Lower leg skin (tissue), 4 donors: ENCODE measurements around the gene SLC25A38. TPM values are rescaled to one million over a fixed set of nuclear protein-coding genes. Genes with fewer than 3 reads are reported as not detected.

Source experiments
- DNase-seq, 2 donors: peaks; one replicate each; pipeline ENCODE4 v3.0.0-alpha.2; 2019; ENCODE audit warnings: low spot score in 2 of 2
- H3K4me3 ChIP-seq: fragments of 200-600 bp; sonication (generic); 2 replicates; pipeline ENCODE4 v1.5.1; 2017; ENCODE audit warnings: mild to moderate bottlenecking, low read depth; ENCODE audit not compliant: poor library complexity, severe bottlenecking
- POLR2A ChIP-seq, 2 donors: fragments of 450-650 bp; IDR thresholded peaks; one replicate each; pipeline ENCODE4 v1.6.1; 2016 to 2017; ENCODE audit warnings: antibody characterized with exemption in 2 of 2, mild to moderate bottlenecking in 1 of 2, moderate library complexity in 1 of 2
- WGBS, 2 donors: methylation state at CpG; one replicate each; pipeline ENCODE4 v1.1.5; 2018; 5-methylcytosine and 5-hydroxymethylcytosine counted together
- intact Hi-C: fragments of 100-400 bp; cut with DNase I; formaldehyde crosslinking; loops from one replicate; pipeline ENCODE4 v1.15.0; 2023; ENCODE audit warnings: low total_unique reads
- total RNA-seq, 4 donors: library from RNA; depleted of rRNA; stranded (reverse); fragments of >200 nt; gene quantifications; one replicate each; pipeline ENCODE4 v1.1.0, GENCODE V29; 2016
- TF ChIP-seq, protein P1 (sequence below), 3 donors: fragments of 450-650 bp; IDR thresholded peaks; one replicate each; pipeline ENCODE4 v1.5.1; 2016; ENCODE audit warnings: antibody characterized with exemption in 3 of 3, mild to moderate bottlenecking in 3 of 3, moderate library complexity in 2 of 3

SLC25A38 gene
- total RNA-seq, 4 donors from 2014 or later: 12.7 to 21.3 (median 14.1) TPM

DNA sequence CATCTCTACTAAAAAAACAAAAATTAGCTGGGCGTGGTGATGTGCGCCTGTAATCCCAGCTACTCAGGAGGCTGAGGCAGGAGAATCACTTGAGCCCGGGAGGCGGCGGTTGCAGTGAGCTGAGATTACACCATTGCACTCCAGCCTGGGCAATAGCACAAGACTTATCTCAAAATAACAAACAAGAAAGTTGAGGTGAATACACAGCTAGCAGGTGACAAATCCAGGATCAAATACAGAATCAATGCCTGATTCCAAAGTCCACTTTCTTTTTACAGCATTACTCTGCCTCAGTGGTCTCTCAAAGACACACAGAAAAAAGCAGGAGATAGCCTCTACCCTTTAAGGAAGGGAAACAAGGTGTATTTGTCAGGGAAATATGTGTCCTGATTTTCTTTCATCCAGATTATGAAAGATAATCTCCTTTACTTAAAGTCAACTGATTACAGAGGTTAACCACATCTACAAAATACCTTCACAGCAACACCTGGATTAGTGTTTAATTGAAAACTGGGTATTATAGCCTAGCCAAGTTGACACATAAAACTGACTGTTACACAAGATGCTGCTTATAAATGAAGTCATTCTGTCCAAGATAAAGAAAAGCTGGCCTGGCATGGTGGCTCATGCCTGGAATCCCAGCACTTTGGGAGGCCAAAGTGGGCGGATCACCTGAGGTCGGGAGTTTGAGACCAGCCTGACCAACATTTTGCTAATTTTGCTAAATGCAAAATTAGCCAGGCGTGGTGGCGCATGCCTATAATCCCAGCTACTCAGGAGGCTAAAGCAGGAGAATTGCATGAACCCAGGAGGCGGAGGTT is 4.0 kb upstream of the SLC25A38 start:
- no peak for DNase-seq
- WGBS, 2 donors: 92 to 98% methylated on average over 10 of the region's 10 CpGs
- H3K4me3 ChIP-seq: no peak overlapping the region
- intact Hi-C loops: no loop called here
- TF ChIP-seq POLR2A (IDR thresholded peaks at IDR 0.05): no peak
- TF ChIP-seq, protein P1, sequence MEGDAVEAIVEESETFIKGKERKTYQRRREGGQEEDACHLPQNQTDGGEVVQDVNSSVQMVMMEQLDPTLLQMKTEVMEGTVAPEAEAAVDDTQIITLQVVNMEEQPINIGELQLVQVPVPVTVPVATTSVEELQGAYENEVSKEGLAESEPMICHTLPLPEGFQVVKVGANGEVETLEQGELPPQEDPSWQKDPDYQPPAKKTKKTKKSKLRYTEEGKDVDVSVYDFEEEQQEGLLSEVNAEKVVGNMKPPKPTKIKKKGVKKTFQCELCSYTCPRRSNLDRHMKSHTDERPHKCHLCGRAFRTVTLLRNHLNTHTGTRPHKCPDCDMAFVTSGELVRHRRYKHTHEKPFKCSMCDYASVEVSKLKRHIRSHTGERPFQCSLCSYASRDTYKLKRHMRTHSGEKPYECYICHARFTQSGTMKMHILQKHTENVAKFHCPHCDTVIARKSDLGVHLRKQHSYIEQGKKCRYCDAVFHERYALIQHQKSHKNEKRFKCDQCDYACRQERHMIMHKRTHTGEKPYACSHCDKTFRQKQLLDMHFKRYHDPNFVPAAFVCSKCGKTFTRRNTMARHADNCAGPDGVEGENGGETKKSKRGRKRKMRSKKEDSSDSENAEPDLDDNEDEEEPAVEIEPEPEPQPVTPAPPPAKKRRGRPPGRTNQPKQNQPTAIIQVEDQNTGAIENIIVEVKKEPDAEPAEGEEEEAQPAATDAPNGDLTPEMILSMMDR (IDR thresholded peaks at IDR 0.05): no peak

DNA sequence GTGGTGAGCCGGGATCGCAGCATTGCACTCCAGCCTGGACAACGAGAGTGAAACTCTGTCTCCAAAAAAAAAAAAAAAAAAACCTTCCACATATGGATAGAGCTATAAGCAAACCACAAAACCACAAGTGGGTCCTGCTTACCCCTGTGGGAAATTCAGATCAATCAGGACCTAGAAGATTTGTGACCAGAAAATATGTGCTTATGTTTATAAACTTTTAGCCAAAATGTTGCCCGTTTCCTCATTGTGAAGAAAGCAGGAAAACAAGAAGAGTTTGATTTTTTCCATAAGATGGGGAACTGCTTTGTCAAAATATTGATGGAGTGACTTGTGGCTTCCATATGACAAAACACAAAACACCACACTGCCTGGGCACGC is 3.4 kb upstream of the SLC25A38 start:
- WGBS, 2 donors: 71 to 77% methylated on average over 5 of the region's 5 CpGs
- DNase-seq: no peak
- no peak overlapping the region for H3K4me3 ChIP-seq
- intact Hi-C loops: no loop called here
- TF ChIP-seq POLR2A (IDR thresholded peaks at IDR 0.05): no peak
- TF ChIP-seq, protein P1 (IDR thresholded peaks at IDR 0.05): no peak

DNA sequence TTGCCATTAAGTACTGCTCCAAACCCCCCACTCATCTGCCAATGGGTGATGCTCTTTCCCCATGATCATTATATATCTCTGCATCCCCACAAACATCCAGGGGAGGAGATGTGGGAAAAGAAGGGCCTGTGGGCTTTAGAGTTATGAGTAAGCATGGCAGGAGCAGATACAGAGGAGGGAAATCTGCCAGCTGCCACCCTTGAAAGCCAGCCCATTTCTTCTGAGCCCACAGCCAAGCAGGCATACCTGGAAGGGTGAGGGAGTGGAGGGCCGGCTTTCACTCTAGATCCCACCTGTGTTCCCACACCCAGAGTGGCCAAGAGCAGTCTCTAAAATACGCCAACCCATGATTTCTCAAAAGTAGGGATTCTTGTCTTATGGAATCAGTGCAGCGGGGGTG is 1.7 kb upstream of the SLC25A38 start:
- intact Hi-C loops: no loop called here
- H3K4me3 ChIP-seq: no peak overlapping the region
- 81 to 84% methylated on average over 3 of the region's 3 CpGs for WGBS, 2 donors
- no peak for DNase-seq
- no peak for TF ChIP-seq POLR2A (IDR thresholded peaks at IDR 0.05)
- TF ChIP-seq, protein P1 (IDR thresholded peaks at IDR 0.05): no peak

DNA sequence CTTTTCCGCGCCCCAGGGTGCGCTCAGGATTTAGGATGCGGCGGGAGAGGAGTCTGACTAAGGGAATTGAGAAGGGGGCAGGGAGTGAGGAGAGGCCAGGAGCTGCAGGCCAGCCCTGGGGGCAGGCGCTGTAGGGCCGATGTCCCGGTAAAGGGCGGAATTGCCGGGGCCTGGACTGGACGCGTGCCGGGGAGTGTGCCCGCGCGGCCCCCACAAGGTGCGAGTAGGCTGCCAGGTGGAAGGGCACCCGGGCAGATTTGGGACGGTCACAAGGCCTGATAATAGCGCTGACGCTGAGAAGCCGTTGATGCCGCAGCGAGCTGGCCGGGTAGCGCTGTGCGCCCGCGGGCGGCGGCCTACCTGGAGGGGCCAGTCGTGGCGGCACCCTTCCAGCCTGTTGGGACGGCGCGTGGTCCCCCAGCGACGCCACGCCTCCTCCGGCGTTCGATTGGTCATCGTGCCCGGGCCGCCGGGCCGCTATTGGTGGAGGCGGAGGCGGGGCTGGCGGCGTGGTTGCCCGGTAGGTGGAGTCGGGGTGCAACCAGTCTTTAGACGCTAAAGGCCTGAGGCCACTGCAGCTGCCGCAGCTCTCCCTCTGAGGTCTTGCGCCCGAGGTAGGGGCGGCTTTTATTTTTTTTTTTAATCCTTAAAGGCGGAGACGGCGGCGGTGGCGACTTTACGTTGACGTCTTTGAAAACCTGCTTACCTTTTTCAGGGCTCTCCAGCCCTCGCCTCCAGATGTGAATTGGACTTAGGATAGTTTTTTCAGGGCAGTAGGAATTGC is 903 bp downstream of the SLC25A38 start:
- intact Hi-C loops: no loop called here
- H3K4me3 ChIP-seq: peak overlapping the region; percentile 88
- WGBS, 2 donors: 1 to 2% methylated on average over 33 to 51 of the region's 66 CpGs
- TF ChIP-seq, protein P1 (IDR thresholded peaks at IDR 0.05): no peak
- TF ChIP-seq POLR2A (IDR thresholded peaks at IDR 0.05): no peak
- peak; percentile 93 to 99 for DNase-seq

DNA sequence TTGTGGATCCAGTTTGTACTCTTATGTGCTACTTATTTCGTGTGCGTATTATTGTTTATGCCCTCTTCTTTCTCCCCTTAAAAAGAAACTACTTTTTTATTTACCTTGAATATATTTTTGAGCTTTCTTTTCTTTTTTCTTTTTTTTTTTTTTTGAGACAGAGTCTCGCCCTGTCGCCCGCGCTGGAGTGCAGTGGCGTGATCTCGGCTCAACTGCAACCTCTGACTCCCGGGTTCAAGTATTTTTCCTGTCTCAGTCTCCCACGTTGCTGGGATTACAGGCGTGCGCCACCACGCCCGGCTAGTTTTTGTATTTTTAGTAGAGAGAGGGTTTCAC is 1.5 kb downstream of the SLC25A38 start:
- intact Hi-C loops: no loop called here
- TF ChIP-seq, protein P1 (IDR thresholded peaks at IDR 0.05): no peak
- TF ChIP-seq POLR2A (IDR thresholded peaks at IDR 0.05): no peak
- no peak for DNase-seq
- H3K4me3 ChIP-seq: no peak overlapping the region
- 61 to 63% methylated on average over 14 of the region's 14 CpGs for WGBS, 2 donors
